ENCODE results near the gene KMT2B. TPM values are rescaled to one million over a fixed set of nuclear protein-coding genes. Genes with fewer than 3 reads are reported as not detected.
A peak's percentile ranks its signal among the peaks of the same experiment; 100 is the strongest.

The KMT2B gene
- total RNA-seq, 1 experiment from 2014 or later, result 54.2 TPM

DNA sequence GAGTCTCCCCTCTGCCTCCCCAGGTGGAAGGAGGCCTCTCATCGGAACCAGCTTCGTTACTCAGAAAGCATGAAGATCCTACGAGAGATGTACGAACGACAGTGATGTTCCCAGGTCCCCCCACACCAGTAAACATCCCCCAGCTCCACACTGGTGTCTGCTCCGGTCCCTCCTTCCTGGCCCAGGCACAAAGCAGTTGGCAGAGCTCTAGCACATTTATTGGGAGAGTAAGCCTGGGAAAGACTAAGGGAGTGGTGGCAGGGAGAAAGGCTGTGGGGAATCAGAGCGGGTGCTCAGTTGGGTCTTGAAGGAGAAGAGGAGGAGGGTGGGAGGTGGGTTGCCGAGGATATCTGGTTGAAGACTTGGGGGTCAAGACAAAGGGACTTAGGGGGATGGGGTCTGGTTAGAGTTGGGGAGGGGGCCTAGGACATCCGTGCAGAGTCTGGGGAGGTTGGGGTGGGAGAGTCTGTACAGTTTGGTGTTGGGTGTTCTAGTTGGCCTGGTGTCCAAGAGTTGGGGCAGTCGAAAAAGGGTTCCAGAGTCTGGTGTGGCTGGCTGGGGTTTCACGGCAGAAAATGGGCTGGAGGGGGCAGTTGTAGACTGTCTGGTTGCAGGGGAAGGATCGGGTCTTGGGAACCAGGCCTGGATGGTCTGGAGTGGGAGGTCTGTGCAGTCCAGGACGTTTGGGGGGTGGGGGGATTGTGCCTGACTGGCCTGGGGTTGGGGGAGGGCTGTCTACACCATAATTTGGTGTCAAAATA, 36.7 kb downstream of the KMT2B start:
- no peak for DNase-seq
- Histone ChIP-seq H3K4me3 (ENCODE audit: low read depth, low read length) (no peak overlapping the region), H3K4me1 (peaks cover 6% of the 10 kb centered on the region), H3K36me3 (ENCODE audit: control insufficient read depth, insufficient read depth, low read length) (no peaks in the 10 kb centered on the region), H3K27me3 (replicated peaks; ENCODE audit: control insufficient read depth, insufficient read depth, low read length) (no peaks in the 10 kb centered on the region), H3K9me3 (no peaks in the 10 kb centered on the region)
- peak overlapping the region; percentile 64 for H3K4me3 Mint-ChIP-seq (ENCODE audit: unreplicated experiment)
- BruUV-seq (replicated peaks), result no TSS peak
- no peak overlapping the region for H3K27ac Mint-ChIP-seq (ENCODE audit: unreplicated experiment)
- TF ChIP-seq, protein P1, sequence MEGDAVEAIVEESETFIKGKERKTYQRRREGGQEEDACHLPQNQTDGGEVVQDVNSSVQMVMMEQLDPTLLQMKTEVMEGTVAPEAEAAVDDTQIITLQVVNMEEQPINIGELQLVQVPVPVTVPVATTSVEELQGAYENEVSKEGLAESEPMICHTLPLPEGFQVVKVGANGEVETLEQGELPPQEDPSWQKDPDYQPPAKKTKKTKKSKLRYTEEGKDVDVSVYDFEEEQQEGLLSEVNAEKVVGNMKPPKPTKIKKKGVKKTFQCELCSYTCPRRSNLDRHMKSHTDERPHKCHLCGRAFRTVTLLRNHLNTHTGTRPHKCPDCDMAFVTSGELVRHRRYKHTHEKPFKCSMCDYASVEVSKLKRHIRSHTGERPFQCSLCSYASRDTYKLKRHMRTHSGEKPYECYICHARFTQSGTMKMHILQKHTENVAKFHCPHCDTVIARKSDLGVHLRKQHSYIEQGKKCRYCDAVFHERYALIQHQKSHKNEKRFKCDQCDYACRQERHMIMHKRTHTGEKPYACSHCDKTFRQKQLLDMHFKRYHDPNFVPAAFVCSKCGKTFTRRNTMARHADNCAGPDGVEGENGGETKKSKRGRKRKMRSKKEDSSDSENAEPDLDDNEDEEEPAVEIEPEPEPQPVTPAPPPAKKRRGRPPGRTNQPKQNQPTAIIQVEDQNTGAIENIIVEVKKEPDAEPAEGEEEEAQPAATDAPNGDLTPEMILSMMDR (IDR thresholded peaks at IDR 0.05; ENCODE audit: insufficient read depth in 1 of 2, low read depth in 1 of 2, low read length in 1 of 2, severe bottlenecking in 1 of 2, unreplicated experiment in 1 of 2), result no peak
- ChIA-PET CTCF (no interaction called here), POLR2A (no interaction called here)
- H3K36me3 Mint-ChIP-seq (ENCODE audit: insufficient read depth, unreplicated experiment), result peaks cover 33% of the 10 kb centered on the region
- peaks cover 11% of the 10 kb centered on the region for H3K4me1 Mint-ChIP-seq (ENCODE audit: low read depth, unreplicated experiment)
- intact Hi-C loops (cut with micrococcal nuclease; ENCODE audit: unreplicated experiment), result loop anchor here (5.0 kb wide), 1 partner anchor 107 kb away; the partner anchor contains the start of gene COX6B1
- H3K9me3 Mint-ChIP-seq (ENCODE audit: unreplicated experiment), result no peaks in the 10 kb centered on the region
- no peaks in the 10 kb centered on the region for H3K27me3 Mint-ChIP-seq (ENCODE audit: insufficient read depth, unreplicated experiment)

DNA sequence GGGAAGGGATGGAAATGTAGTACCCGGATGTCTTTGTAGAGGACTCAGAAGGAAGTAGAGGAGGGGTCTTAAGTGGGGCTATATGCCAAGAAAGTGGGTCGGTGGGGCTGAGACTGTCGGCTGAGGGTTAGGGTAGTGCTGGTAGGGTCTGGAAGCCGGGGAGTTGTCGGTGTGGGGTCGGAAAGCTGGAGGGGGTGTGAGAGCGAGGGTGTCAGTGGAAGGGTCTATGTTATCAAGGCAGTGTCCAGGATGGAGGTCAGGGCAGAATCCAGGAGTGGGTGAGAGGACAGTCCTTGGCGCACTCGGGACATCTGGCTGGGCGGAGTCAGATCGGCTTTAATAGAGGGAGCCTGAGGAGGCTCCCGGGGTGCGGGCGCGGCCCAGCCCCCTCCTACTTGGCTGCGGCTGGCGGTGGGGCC, 37.3 kb downstream of the KMT2B start:
- no TSS peak for BruUV-seq (replicated peaks)
- ChIA-PET POLR2A (no interaction called here), CTCF (no interaction called here)
- Histone ChIP-seq H3K27me3 (replicated peaks; ENCODE audit: control insufficient read depth, insufficient read depth, low read length) (no peaks in the 10 kb centered on the region), H3K36me3 (ENCODE audit: control insufficient read depth, insufficient read depth, low read length) (no peaks in the 10 kb centered on the region), H3K9me3 (no peaks in the 10 kb centered on the region), H3K4me3 (ENCODE audit: low read depth, low read length) (peak overlapping the region; percentile 27), H3K4me1 (peaks cover 6% of the 10 kb centered on the region)
- peaks cover 6% of the 10 kb centered on the region for H3K4me1 Mint-ChIP-seq (ENCODE audit: low read depth, unreplicated experiment)
- intact Hi-C loops (cut with micrococcal nuclease; ENCODE audit: unreplicated experiment), result loop anchor here (5.0 kb wide), 1 partner anchor 108 kb away; the partner anchor contains the start of gene COX6B1
- DNase-seq, result no peak
- H3K36me3 Mint-ChIP-seq (ENCODE audit: insufficient read depth, unreplicated experiment), result peaks cover 30% of the 10 kb centered on the region
- no peaks in the 10 kb centered on the region for H3K27me3 Mint-ChIP-seq (ENCODE audit: insufficient read depth, unreplicated experiment)
- H3K4me3 Mint-ChIP-seq (ENCODE audit: unreplicated experiment), result peak overlapping the region; percentile 64
- TF ChIP-seq, protein P1 (IDR thresholded peaks at IDR 0.05; ENCODE audit: insufficient read depth in 1 of 2, low read depth in 1 of 2, low read length in 1 of 2, severe bottlenecking in 1 of 2, unreplicated experiment in 1 of 2), result no peak
- H3K9me3 Mint-ChIP-seq (ENCODE audit: unreplicated experiment), result no peaks in the 10 kb centered on the region
- no peak overlapping the region for H3K27ac Mint-ChIP-seq (ENCODE audit: unreplicated experiment)

DNA sequence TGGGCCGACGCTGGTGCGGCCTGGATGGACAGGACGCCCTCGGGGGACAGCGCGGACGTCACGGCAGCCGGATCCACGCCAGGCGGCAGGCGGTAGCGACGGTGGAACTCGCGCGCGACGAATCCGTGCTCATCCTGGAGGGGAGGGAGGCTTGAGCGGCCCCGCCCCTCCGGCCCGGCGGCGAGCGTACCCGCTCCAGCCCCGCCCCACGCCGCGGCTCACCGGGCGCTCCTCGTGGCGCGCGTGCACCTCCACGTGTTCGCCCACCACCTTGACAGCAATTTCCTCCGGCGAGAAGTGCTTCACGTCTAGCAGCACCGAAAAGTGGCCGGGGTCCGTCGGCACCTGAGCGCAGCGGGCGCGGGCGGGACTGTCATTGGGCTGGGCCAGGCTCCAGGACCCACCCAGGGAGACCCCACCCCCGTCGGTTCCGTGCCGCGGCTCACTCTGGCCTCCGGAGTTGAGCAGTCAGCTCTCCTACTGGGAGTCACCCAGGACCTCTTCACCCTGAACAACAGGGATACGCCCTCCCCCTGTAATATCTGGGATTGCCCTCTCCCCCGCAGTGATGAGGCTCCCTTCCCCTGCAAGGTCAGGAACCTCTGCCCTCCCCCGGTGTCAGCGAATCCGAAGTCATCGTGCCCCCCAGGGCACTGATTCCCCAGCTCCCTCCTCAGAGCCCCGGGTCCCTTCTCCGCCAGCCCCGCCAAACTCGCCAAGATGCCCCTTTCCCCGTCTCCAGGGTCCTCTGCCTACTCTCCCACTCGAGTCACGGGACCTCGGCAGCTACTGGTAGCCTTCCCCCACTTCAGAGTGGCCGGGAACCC, 38.0 kb downstream of the KMT2B start:
- Mint-ChIP-seq H3K4me1 (ENCODE audit: low read depth, unreplicated experiment) (peaks cover 6% of the 10 kb centered on the region), H3K27me3 (ENCODE audit: insufficient read depth, unreplicated experiment) (no peaks in the 10 kb centered on the region), H3K9me3 (ENCODE audit: unreplicated experiment) (no peaks in the 10 kb centered on the region), H3K36me3 (ENCODE audit: insufficient read depth, unreplicated experiment) (peaks cover 25% of the 10 kb centered on the region), H3K27ac (ENCODE audit: unreplicated experiment) (no peak overlapping the region), H3K4me3 (ENCODE audit: unreplicated experiment) (peak overlapping the region; percentile 64)
- TF ChIP-seq, protein P1 (IDR thresholded peaks at IDR 0.05; ENCODE audit: insufficient read depth in 1 of 2, low read depth in 1 of 2, low read length in 1 of 2, severe bottlenecking in 1 of 2, unreplicated experiment in 1 of 2), result no peak
- Histone ChIP-seq H3K4me3 (ENCODE audit: low read depth, low read length) (peak overlapping the region; percentile 27), H3K36me3 (ENCODE audit: control insufficient read depth, insufficient read depth, low read length) (no peaks in the 10 kb centered on the region), H3K27me3 (replicated peaks; ENCODE audit: control insufficient read depth, insufficient read depth, low read length) (no peaks in the 10 kb centered on the region), H3K9me3 (no peaks in the 10 kb centered on the region), H3K4me1 (peaks cover 6% of the 10 kb centered on the region)
- ChIA-PET POLR2A (no interaction called here), CTCF (no interaction called here)
- intact Hi-C loops (cut with micrococcal nuclease; ENCODE audit: unreplicated experiment), result loop anchor here (2.0 to 5.0 kb wide), 2 partner anchors 108 to 299 kb away; partner anchors contain the start of genes COX6B1, THAP8 and WDR62
- DNase-seq, result no peak
- no TSS peak for BruUV-seq (replicated peaks)

All from Caco-2 (cell line).